Stromal cell of bone marrow (primary cell): ENCODE data around the gene NCAN.

Source experiments
- DNase-seq: peaks from one replicate; pipeline ENCODE4 v3.0.0-alpha.2; 2012; ENCODE audit warnings: low read depth

Gene NCAN

GRCh38 chr19:19261350-19262189 lies 49.8 kb downstream of the NCAN start:
- no peak for DNase-seq

- no peak for DNase-seq
Measured at GRCh38 chr19:19262190-19263057, 50.7 kb downstream of the NCAN start.

- no peak for DNase-seq
Measured at GRCh38 chr19:19263886-19264487, 52.2 kb downstream of the NCAN start.

GRCh38 chr19:19267305-19267704 lies 55.5 kb downstream of the NCAN start:
- DNase-seq: no peak

- DNase-seq: no peak
Measured at GRCh38 chr19:19268453-19269385, 57.0 kb downstream of the NCAN start.

GRCh38 chr19:19269952-19270694 lies 58.4 kb downstream of the NCAN start:
- no peak for DNase-seq

GRCh38 chr19:19270749-19271571 lies 59.2 kb downstream of the NCAN start:
- no peak for DNase-seq

- no peak for DNase-seq
Measured at GRCh38 chr19:19271828-19272599, 60.3 kb downstream of the NCAN start.

GRCh38 chr19:19274146-19274545 lies 62.4 kb downstream of the NCAN start:
- DNase-seq: no peak

GRCh38 chr19:19274716-19275565 lies 63.2 kb downstream of the NCAN start:
- no peak for DNase-seq

GRCh38 chr19:19276386-19276785 lies 64.6 kb downstream of the NCAN start:
- DNase-seq: no peak

GRCh38 chr19:19276851-19277250 lies 65.1 kb downstream of the NCAN start:
- DNase-seq: no peak

GRCh38 chr19:19278315-19278714 lies 66.6 kb downstream of the NCAN start:
- DNase-seq: no peak

- no peak for DNase-seq
Measured at GRCh38 chr19:19279062-19279612, 67.4 kb downstream of the NCAN start.

- no peak for DNase-seq
Measured at GRCh38 chr19:19279853-19280252, 68.1 kb downstream of the NCAN start.

- DNase-seq: peak; percentile 8
Measured at GRCh38 chr19:19280561-19280960, 68.8 kb downstream of the NCAN start.

GRCh38 chr19:19285686-19286085 lies 73.9 kb downstream of the NCAN start:
- DNase-seq: no peak

GRCh38 chr19:19292607-19293006 lies 80.8 kb downstream of the NCAN start:
- no peak for DNase-seq
